ENCODE measurements around the gene ATP5F1D. TPM values are rescaled to one million over a fixed set of nuclear protein-coding genes. Genes with fewer than 3 reads are reported as not detected.

ATP5F1D gene
- total RNA-seq, 2 experiments from 2014 or later = 151 to 166 TPM

DNA sequence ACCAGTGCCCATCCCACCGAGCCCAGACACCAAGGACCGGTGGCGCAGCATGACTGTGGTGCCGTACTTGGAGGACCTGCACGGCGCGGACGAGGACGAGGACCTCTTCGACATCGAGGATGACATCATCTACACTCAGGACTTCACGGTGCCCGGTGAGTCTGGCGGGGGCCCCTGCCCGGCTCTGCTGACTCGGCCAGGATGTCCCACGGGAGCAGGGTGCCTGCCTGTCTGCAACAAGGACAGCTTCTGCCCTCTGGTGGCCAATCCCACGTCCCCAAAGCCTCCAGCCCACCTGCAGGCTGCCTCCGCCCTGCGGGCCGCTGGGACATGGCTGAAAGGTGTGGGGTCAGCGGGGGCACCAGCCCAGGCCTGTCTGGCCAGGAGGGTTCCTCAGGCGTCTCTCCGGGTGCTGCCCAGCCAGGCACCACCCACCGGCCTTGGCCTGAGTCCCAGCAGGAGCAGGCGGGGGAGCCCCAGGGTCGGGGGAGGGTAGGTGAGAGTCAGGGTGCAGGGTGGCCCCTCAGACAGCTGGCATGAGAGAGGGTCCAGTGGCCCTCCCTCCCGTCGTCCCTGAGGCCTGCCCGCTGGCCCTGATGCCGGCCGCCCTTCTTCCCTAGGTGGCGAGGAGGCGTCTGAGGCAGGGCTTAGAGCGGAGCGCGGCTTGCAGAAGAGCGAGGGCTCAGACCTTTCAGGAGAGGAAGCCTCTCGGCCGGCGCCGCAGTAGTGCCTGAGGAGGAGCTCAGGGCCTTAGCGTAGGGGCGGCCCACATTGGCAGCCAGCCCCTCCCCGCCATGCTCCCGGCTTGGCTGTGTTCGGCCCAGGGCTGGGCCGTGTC, 18.3 kb upstream of the ATP5F1D start:
- peak; percentile 41 for DNase-seq
- H3K27ac Mint-ChIP-seq = no peak overlapping the region
- POLR2A ChIA-PET = no interaction called here
- H3K4me3 Mint-ChIP-seq = no peak overlapping the region
- peaks cover 3% of the 10 kb centered on the region for H3K36me3 Mint-ChIP-seq (ENCODE audit: low read depth)
- no peaks in the 10 kb centered on the region for H3K9me3 Mint-ChIP-seq
- H3K27me3 Mint-ChIP-seq = no peaks in the 10 kb centered on the region
- H3K4me1 Mint-ChIP-seq = no peaks in the 10 kb centered on the region
- CTCF ChIA-PET = interaction anchor here (0.5 to 2.7 kb wide), 5 partner anchors 9 to 158 kb away, joined by 4 to 11 read pairs (median 4); no protein-coding TSS in a partner anchor

DNA sequence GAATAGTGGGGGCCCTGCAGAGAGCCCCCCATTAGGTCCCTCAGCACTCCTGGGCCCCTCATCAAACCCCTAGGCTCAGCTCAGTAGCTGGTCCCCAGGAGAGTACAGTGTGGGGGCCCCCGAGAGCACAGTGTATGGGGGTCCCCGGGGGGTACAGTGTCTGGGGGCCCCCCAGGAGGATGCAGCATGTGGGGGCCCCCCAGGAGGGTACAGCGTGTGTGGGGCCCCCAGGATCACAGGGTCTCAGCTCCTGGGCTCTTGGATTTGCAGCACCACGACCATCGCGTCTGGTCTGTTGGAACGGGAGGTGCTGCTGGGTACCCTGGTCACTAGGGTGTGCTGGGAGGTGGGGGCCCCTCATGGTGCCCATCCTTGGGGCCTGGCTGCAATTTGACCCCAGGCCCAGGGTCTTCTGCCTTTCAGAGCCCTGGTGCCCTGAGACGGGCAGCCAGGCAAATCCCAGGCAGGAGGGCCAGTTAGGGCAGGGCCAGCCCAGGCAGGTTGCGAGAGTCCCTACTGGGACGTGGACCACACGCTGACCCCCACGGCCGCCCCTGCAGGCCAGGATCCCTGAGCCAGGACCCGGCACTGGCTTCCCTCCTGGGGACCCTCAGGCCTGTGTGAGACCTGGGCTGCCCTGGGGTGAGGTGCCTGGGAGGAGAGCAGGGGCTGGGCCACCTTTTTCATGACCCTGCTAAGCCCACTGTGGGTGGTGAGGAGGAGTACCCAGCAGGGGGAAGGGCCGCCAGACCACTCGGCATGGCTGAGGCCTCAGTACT, 17.3 kb upstream of the ATP5F1D start:
- Mint-ChIP-seq H3K27ac (no peak overlapping the region), H3K36me3 (ENCODE audit: low read depth) (peaks cover 3% of the 10 kb centered on the region), H3K27me3 (no peaks in the 10 kb centered on the region), H3K4me3 (no peak overlapping the region), H3K4me1 (no peaks in the 10 kb centered on the region), H3K9me3 (no peaks in the 10 kb centered on the region)
- DNase-seq = no peak
- CTCF ChIA-PET = interaction anchor here (0.8 to 1.0 kb wide), 3 partner anchors 12 to 159 kb away, joined by 3 to 4 read pairs (median 4); no protein-coding TSS in a partner anchor
- POLR2A ChIA-PET = no interaction called here

- H3K36me3 Mint-ChIP-seq (ENCODE audit: low read depth) = peaks cover 3% of the 10 kb centered on the region
- ChIA-PET POLR2A (no interaction called here), CTCF (interaction anchor here (1.0 to 1.3 kb wide), 2 partner anchors 16 to 20 kb away, joined by 3 to 4 read pairs; no protein-coding TSS in a partner anchor)
Measured at GRCh38 chr19:1224847-1225246, 16.7 kb upstream of the ATP5F1D start.

DNA sequence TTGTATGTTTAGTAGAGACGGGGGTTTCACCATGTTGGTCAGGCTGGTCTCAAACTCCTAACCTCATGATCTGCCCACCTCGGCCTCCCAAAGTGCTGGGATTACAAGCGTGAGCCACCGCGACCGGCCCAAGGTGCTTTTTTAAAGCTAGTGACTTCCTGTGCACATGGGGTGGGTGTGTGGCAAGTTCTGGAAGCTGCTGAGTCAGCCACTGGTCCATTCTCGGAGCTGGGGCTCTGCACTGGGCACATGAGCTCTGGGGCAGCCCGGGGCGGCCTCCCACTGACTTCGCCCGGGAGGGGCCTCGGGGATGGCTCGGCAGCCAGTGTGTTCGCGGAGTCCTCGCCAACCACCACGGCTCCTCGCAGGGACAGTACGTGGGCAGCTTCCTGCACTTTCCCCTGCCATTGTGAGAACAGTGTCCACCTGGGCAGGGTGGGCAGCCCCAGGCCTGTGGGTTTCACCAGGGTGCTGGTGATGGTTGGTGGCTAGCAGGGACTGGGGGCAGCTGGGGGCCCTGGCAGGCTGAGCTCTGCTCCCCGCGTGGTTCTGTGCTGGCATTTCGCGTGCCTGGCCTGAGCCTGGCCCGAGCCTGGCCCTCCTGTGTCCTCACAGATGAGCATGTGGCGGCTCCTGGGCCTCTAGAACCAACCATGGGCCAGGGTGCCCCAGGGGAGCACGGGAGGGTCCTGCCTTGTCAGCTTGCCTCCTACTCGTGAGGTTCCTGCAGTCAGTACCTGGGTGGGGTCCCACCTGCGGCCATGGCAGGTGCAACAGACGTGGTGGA, 15.9 kb upstream of the ATP5F1D start:
- Mint-ChIP-seq H3K9me3 (no peaks in the 10 kb centered on the region), H3K4me1 (no peaks in the 10 kb centered on the region), H3K27ac (peak overlapping the region; percentile 31), H3K36me3 (ENCODE audit: low read depth) (peaks cover 3% of the 10 kb centered on the region), H3K4me3 (no peak overlapping the region), H3K27me3 (no peaks in the 10 kb centered on the region)
- POLR2A ChIA-PET = no interaction called here
- CTCF ChIA-PET = interaction anchor here (1.0 to 1.3 kb wide), 4 partner anchors 8 to 456 kb away, joined by 3 to 4 read pairs (median 3); no protein-coding TSS in a partner anchor
- no peak for DNase-seq

More at GRCh38 chr19:1224847-1225246, 16.7 kb upstream of the ATP5F1D start:
- DNase-seq = no peak
- H3K9me3 Mint-ChIP-seq = no peaks in the 10 kb centered on the region
- H3K27ac Mint-ChIP-seq = no peak overlapping the region
- H3K4me3 Mint-ChIP-seq = no peak overlapping the region
- H3K4me1 Mint-ChIP-seq = no peaks in the 10 kb centered on the region
- H3K27me3 Mint-ChIP-seq = no peaks in the 10 kb centered on the region

GRCh38 chr19:1226227-1226518, 15.4 kb upstream of the ATP5F1D start:
- CTCF ChIA-PET = interaction anchor here (1.1 kb wide), 2 partner anchors 9 to 456 kb away, joined by 3 read pairs; no protein-coding TSS in a partner anchor
- no peak for DNase-seq
- POLR2A ChIA-PET = no interaction called here
- Mint-ChIP-seq H3K9me3 (no peaks in the 10 kb centered on the region), H3K4me1 (no peaks in the 10 kb centered on the region), H3K36me3 (ENCODE audit: low read depth) (no peaks in the 10 kb centered on the region), H3K27ac (no peak overlapping the region), H3K27me3 (no peaks in the 10 kb centered on the region), H3K4me3 (no peak overlapping the region)

GRCh38 chr19:1226522-1227303, 14.8 kb upstream of the ATP5F1D start:
- ChIA-PET CTCF (interaction anchor here (1.1 to 1.5 kb wide), 2 partner anchors 10 to 40 kb away, joined by 3 read pairs; no protein-coding TSS in a partner anchor), POLR2A (no interaction called here)
- H3K27ac Mint-ChIP-seq = no peak overlapping the region
- H3K27me3 Mint-ChIP-seq = no peaks in the 10 kb centered on the region
- no peaks in the 10 kb centered on the region for H3K9me3 Mint-ChIP-seq
- no peaks in the 10 kb centered on the region for H3K4me1 Mint-ChIP-seq
- H3K36me3 Mint-ChIP-seq (ENCODE audit: low read depth) = no peaks in the 10 kb centered on the region
- no peak overlapping the region for H3K4me3 Mint-ChIP-seq
- DNase-seq = no peak

- no peak for DNase-seq
- ChIA-PET POLR2A (no interaction called here), CTCF (interaction anchor here (1.5 kb wide), 1 partner anchor 39 kb away, joined by 3 read pairs; no protein-coding TSS in a partner anchor)
- no peaks in the 10 kb centered on the region for H3K9me3 Mint-ChIP-seq
- no peaks in the 10 kb centered on the region for H3K36me3 Mint-ChIP-seq (ENCODE audit: low read depth)
- no peak overlapping the region for H3K27ac Mint-ChIP-seq
- H3K4me3 Mint-ChIP-seq = no peak overlapping the region
- H3K27me3 Mint-ChIP-seq = no peaks in the 10 kb centered on the region
- no peaks in the 10 kb centered on the region for H3K4me1 Mint-ChIP-seq
Measured at GRCh38 chr19:1227304-1228054, 14.1 kb upstream of the ATP5F1D start.

DNA sequence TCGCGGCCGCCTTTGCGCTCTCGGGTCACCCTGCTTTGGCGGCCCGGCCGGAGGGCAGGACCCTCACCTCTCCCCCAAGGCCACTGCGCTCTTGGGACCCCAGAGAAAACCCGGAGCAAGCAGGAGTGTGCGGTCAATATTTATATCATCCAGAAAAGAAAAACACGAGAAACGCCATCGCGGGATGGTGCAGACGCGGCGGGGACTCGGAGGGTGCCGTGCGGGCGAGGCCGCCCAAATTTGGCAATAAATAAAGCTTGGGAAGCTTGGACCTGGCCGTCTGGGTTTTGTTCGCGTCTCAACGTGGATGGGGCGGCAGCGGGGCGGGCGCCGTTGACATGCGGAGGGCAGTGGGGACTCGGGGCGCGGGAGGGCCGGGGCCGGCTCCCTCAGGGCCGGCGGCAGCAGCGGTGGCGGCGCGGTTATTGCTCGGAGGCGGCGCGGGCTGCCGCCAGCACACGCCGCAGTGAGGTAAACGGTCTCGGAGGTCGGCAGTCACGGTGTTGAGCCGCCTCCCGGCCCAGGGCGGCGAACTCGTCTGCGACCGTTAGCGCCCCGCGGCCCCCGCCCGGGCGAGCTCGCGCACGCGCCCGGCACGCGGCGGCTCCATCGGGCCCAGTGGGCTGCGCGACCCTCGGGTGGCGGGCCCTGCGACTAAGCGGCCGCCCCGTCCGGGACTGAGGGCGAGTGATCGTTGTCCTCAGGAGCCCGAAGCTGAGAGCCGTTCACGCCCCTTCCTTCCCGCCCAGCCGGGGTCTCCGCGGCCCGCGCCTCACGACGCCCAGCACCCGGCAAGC, 13.2 kb upstream of the ATP5F1D start:
- ChIA-PET POLR2A (no interaction called here), CTCF (interaction anchor here (1.5 kb wide), 1 partner anchor 38 kb away, joined by 3 read pairs; no protein-coding TSS in a partner anchor)
- Mint-ChIP-seq H3K9me3 (no peaks in the 10 kb centered on the region), H3K4me1 (no peaks in the 10 kb centered on the region), H3K36me3 (ENCODE audit: low read depth) (no peaks in the 10 kb centered on the region), H3K4me3 (no peak overlapping the region), H3K27me3 (no peaks in the 10 kb centered on the region), H3K27ac (no peak overlapping the region)
- DNase-seq = no peak

DNA sequence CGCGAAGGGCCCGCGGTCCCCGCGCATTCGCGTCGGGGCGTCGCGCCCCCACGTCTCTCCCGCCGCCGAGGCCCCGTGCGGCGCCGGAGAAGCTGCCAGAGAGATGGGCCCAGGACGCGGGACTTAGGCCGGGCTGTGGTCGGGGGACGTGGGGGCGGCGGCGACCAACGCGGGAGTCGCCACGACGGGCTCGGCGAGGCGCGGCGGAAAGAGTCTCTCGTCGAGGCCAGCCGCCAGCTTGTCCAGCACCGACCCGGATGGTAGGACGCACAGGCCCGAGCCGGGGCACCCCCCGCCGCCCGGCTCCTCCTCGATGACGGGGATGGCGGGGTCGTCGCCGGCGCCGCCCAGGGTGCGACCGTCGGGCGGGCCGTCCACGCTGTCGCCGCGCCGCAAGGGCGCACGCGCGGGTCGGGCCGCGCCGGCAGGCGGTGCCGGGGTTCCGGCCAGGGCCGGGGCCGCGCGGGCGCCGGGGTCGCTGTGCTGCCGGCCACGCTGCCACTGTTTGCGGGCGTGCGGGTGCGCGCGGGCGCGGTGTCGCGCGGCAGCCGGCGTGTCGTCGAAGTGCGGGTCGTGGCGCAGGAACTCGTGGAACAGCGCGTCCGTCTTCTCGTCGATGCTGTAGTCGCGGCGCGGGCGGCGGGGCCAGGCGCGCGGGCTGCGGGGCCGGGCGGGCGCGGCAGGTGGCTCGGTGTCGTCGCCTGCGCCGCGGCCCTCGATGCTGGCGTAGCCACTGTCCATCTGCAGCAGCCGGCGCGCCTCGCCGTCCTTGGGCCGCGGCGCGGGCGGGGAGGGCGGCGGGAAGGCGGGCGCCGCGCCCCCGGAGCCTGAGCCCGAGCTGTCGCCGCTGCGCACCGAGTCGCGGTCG, 12.3 kb upstream of the ATP5F1D start:
- no peak for DNase-seq
- no peaks in the 10 kb centered on the region for H3K36me3 Mint-ChIP-seq (ENCODE audit: low read depth)
- no peaks in the 10 kb centered on the region for H3K9me3 Mint-ChIP-seq
- ChIA-PET CTCF (interaction anchor here (1.2 kb wide), 1 partner anchor 15 kb away, joined by 3 read pairs; no protein-coding TSS in a partner anchor), POLR2A (no interaction called here)
- no peaks in the 10 kb centered on the region for H3K27me3 Mint-ChIP-seq
- H3K27ac Mint-ChIP-seq = no peak overlapping the region
- no peak overlapping the region for H3K4me3 Mint-ChIP-seq
- H3K4me1 Mint-ChIP-seq = no peaks in the 10 kb centered on the region

- no peak for DNase-seq
- CTCF ChIA-PET = interaction anchor here (1.2 kb wide), 1 partner anchor 14 kb away, joined by 3 read pairs; no protein-coding TSS in a partner anchor
- no peaks in the 10 kb centered on the region for H3K4me1 Mint-ChIP-seq
Measured at GRCh38 chr19:1229924-1230782, 11.4 kb upstream of the ATP5F1D start.

More at GRCh38 chr19:1229924-1230782, 11.4 kb upstream of the ATP5F1D start:
- Mint-ChIP-seq H3K27me3 (no peaks in the 10 kb centered on the region), H3K9me3 (no peaks in the 10 kb centered on the region), H3K4me3 (no peak overlapping the region), H3K36me3 (ENCODE audit: low read depth) (no peaks in the 10 kb centered on the region), H3K27ac (no peak overlapping the region)
- POLR2A ChIA-PET = no interaction called here
